K562 (cell line): Measurements from ENCODE around the gene CELSR1. TPM values are rescaled to one million over a fixed set of nuclear protein-coding genes. Genes with fewer than 3 reads are reported as not detected.

Source experiments
- ATAC-seq: fragments of 200-7000 bp; cut with Tn5 transposase; 3 replicates; pipeline ENCODE4 v1.9.1; 2020; ENCODE audit warnings: moderate library complexity
- BruUV-seq: library from RNA; stranded (reverse); fragments of 400-500 nt; replicated peaks from 2 replicates; lab custom pipeline; 2021; lab: Mats Ljungman, UMichigan
- CTCF ChIA-PET: fragments of 300-600 bp; formaldehyde crosslinking; extraction: SDS; loops from one replicate; lab custom pipeline; 2021; ENCODE audit warnings: low intra/inter-chr PET ratio; lab: Yijun Ruan, JAX
- POLR2A ChIA-PET: fragments of 300-600, 350-650 bp; sonication (Branson Sonifier 250); formaldehyde crosslinking; extraction: SDS; loops from one replicate; lab custom pipeline; 2021; ENCODE audit warnings: antibody characterized with exemption, inconsistent platforms; lab: Yijun Ruan, JAX
- DNase-seq, 4 experiments: peaks; one replicate each; pipeline versions ENCODE4 v3.0.0 to v3.0.0-alpha.2; 2011 to 2018; ENCODE audit warnings: low spot score in 3 of 4, mixed read lengths in 3 of 4; ENCODE audit errors: extremely low read depth in 1 of 4
- FAIRE-seq: peaks from 2 replicates; lab custom pipeline; 2011; peaks lifted over from hg19 to GRCh38; lab: Jason Lieb, UNC
- H2AFZ ChIP-seq: 2 replicates; pipeline ENCODE4 v1.6.0; 2011; ENCODE audit warnings: low read depth, low read length, control low read depth, inconsistent platforms
- H3K27ac ChIP-seq: fragments of 200-600 bp; 3 replicates; pipeline ENCODE4 v1.8.0; 2011; ENCODE audit warnings: low read depth, mild to moderate bottlenecking, control low read depth, inconsistent platforms, low read length, moderate library complexity, mixed read lengths; ENCODE audit errors: extremely low read depth
- H3K27me3 ChIP-seq, 2 experiments: fragments of 300-600 bp in 1 of 2; 2 replicates in 1 of 2; 3 replicates in 1 of 2; pipeline versions ENCODE4 v1.6.0 to v1.8.0; 2011; ENCODE audit warnings: inconsistent platforms in 2 of 2, low read length in 2 of 2, mild to moderate bottlenecking in 1 of 2, mixed read lengths in 1 of 2, moderate library complexity in 1 of 2; ENCODE audit not compliant: control insufficient read depth in 2 of 2, insufficient read depth in 2 of 2
- H3K36me3 ChIP-seq: fragments of 300-600 bp; 3 replicates; pipeline ENCODE4 v1.8.0; 2011; ENCODE audit warnings: mild to moderate bottlenecking, low read length, inconsistent platforms; ENCODE audit not compliant: control insufficient read depth, insufficient read depth
- H3K4me1 ChIP-seq, 2 experiments: fragments of 200-600 bp in 1 of 2; replicated peaks in 1 of 2; 2 replicates in 1 of 2; 3 replicates in 1 of 2; pipeline versions ENCODE4 v1.5.1 to v1.8.0; 2011; ENCODE audit warnings: inconsistent platforms in 2 of 2, low read length in 2 of 2, mild to moderate bottlenecking in 1 of 2, mixed read lengths in 1 of 2, moderate library complexity in 1 of 2; ENCODE audit not compliant: control insufficient read depth in 2 of 2, insufficient read depth in 2 of 2
- H3K4me2 ChIP-seq: 2 replicates; pipeline ENCODE4 v1.6.1; 2011; ENCODE audit warnings: low read length, control low read depth, inconsistent platforms, mixed read lengths; ENCODE audit not compliant: insufficient read depth
- H3K4me3 ChIP-seq: fragments of 200-600 bp; sonication (generic), shearing (Covaris generic); 2 replicates; pipeline ENCODE4 v1.5.1; 2016; ENCODE audit warnings: control low read depth, inconsistent platforms
- H3K79me2 ChIP-seq: fragments of 200-600 bp; 3 replicates; pipeline ENCODE4 v1.8.0; 2011; ENCODE audit warnings: low read length, inconsistent platforms; ENCODE audit not compliant: control insufficient read depth, insufficient read depth
- H3K9ac ChIP-seq, 2 experiments: 2 replicates each; pipeline versions ENCODE4 v1.6.0 to v1.6.1; 2011; ENCODE audit warnings: low read depth in 2 of 2, low read length in 2 of 2, control low read depth in 1 of 2, inconsistent platforms in 1 of 2, mild to moderate bottlenecking in 1 of 2, mixed read lengths in 1 of 2; ENCODE audit not compliant: insufficient read depth in 1 of 2
- H3K9me1 ChIP-seq: one replicate; pipeline ENCODE4 v1.6.0; 2011; ENCODE audit warnings: inconsistent platforms, mild to moderate bottlenecking, low read length, moderate library complexity; ENCODE audit not compliant: control insufficient read depth, insufficient read depth
- H3K9me3 ChIP-seq: replicated peaks from 2 replicates; pipeline ENCODE4 v1.5.1; 2011; ENCODE audit warnings: low read depth, low read length, inconsistent platforms; ENCODE audit not compliant: control insufficient read depth, insufficient read depth
- H4K20me1 ChIP-seq: replicated peaks from 2 replicates; pipeline ENCODE4 v1.6.1; 2011; ENCODE audit warnings: low read length, inconsistent platforms, mixed read lengths; ENCODE audit not compliant: control insufficient read depth, insufficient read depth
- DDX20 ChIP-seq: fragments of 450-650 bp; IDR thresholded peaks from 2 replicates; pipeline ENCODE4 v1.6.1; 2016; ENCODE audit warnings: missing genetic modification characterization, low read depth, mild to moderate bottlenecking, missing compliant biosample characterization, moderate library complexity
- FOSL1 ChIP-seq: fragments of 200-800 bp; sonication (Bioruptor generic); conservative IDR thresholded peaks from 2 replicates; pipeline ENCODE4 v1.6.1; 2016; ENCODE audit warnings: missing genetic modification characterization, missing compliant biosample characterization
- HMGN3 ChIP-seq: IDR thresholded peaks from 2 replicates; pipeline ENCODE4 v1.6.1; 2011; ENCODE audit warnings: borderline replicate concordance, low read depth, mild to moderate bottlenecking, mixed read lengths, low read length; ENCODE audit not compliant: insufficient read length; ENCODE audit errors: extremely low read depth
- KLF1 ChIP-seq: fragments of 450-650 bp; IDR thresholded peaks from 2 replicates; pipeline ENCODE4 v1.6.1; 2016; ENCODE audit warnings: missing genetic modification characterization, missing compliant biosample characterization
- LARP7 ChIP-seq: fragments of 450-650 bp; IDR thresholded peaks from 2 replicates; pipeline ENCODE4 v1.6.1; 2016
- PHTF2 ChIP-seq: fragments of 250-450 bp; sonication (Bioruptor Pico); IDR thresholded peaks from 2 replicates; pipeline ENCODE4 v1.5.0; 2021; ENCODE audit warnings: mild to moderate bottlenecking
- SAFB ChIP-seq: fragments of 200-400 bp; formaldehyde crosslinking; IDR thresholded peaks from 2 replicates; pipeline ENCODE4 v1.6.1; 2017; ENCODE audit warnings: low read depth, low read length, borderline replicate concordance
- WGBS: fragments of 100-300 bp; shearing (Covaris generic); methylation state at CpG from one replicate; pipeline ENCODE4 v1.1.6; 2016; ENCODE audit warnings: low coverage, mixed read lengths; ENCODE audit not compliant: insufficient coverage; ENCODE audit errors: missing lambda C conversion rate; 5-methylcytosine and 5-hydroxymethylcytosine counted together
- in situ Hi-C: fragments of 300-500 bp; cut with MboI; formaldehyde crosslinking; loops from 4 replicates; pipeline ENCODE4 v1.15.0; 2018; ENCODE audit warnings: inconsistent platforms, mixed read lengths
- intact Hi-C: fragments of 100-400 bp; cut with micrococcal nuclease; formaldehyde crosslinking; loops from 2 replicates; pipeline ENCODE4 v1.14.2; 2022
- polyA plus RNA-seq, 8 experiments: library from polyadenylated mRNA; depleted of rRNA in 4 of 8; stranded (reverse) in 5 of 8; unstranded in 3 of 8; fragments of >200 nt; fragmentation: Nextera tagmentation in 2 of 8; fragmentation: Illumina TruSeq in 1 of 8; extraction: Ambion mirVana in 2 of 8; extraction: Trizol in 1 of 8; gene quantifications; 2 replicates each; pipeline versions ENCODE4 v1.2.1 to v1.2.3, GENCODE V29; 2011 to 2014; ENCODE audit warnings: inconsistent platforms in 1 of 8, missing spikeins in 1 of 8
- total RNA-seq, 7 experiments: library from RNA; depleted of rRNA in 6 of 7; stranded (reverse); fragments of >200 nt in 6 of 7; fragmentation: Illumina TruSeq in 2 of 7; extraction: Trizol in 2 of 7; gene quantifications; 2 replicates each; pipeline versions ENCODE4 v1.2.1 to v1.2.3, GENCODE V29; 2011 to 2021; ENCODE audit warnings: low replicate concordance in 1 of 7
- TF ChIP-seq, protein P1 (sequence below), 3 experiments: fragments of 200-800 bp in 1 of 3; sonication (Bioruptor generic) in 1 of 3; sonication (generic) in 1 of 3; formaldehyde crosslinking in 1 of 3; IDR thresholded peaks; 2 replicates each; pipeline versions ENCODE4 v1.6.1 to v1.8.0; 2016 to 2022; ENCODE audit warnings: mild to moderate bottlenecking in 2 of 3, missing compliant biosample characterization in 2 of 3, missing genetic modification characterization in 2 of 3, missing genetic modification reagents in 1 of 3
- TF ChIP-seq, protein P2 (sequence below), 2 experiments: fragments of 250-450 bp in 1 of 2; fragments of 450-650 bp in 1 of 2; sonication (Bioruptor Pico) in 1 of 2; IDR thresholded peaks; 2 replicates each; pipeline versions ENCODE4 v1.6.1 to v1.8.0; 2016 to 2021; ENCODE audit warnings: mild to moderate bottlenecking in 2 of 2, moderate library complexity in 2 of 2, missing compliant biosample characterization in 1 of 2, missing genetic modification characterization in 1 of 2

CELSR1 gene
- total and polyA plus RNA-seq, 9 of the 15 experiments (the other 6 are each of a cell fraction or from before 2014, with no cell fraction given) = under 0.01 to 0.09 TPM; not detected in 7

DNA sequence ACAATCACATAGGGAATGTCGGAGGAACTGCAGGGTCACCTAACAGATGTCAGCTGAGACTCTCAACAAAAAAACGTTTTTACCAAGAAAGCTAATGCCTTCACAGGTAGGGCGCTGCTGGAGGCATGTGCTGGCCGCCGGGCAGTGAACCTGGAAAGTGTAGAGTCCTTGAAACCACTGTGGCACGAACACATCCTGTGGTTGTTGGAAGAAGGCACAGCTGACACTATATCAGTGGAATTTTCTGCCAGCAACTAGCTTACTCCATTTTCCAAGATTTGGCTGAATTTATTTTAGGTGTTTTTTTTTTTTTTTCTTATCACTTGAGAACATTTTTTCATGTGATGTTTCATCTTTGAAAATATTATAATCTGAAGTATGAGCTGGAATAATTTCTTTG, 187.7 kb downstream of the CELSR1 start:
- intact Hi-C loops = no loop called here

More for the DNA sequence above, 187.7 kb downstream of the CELSR1 start:
- Histone ChIP-seq H3K4me3 (no peak overlapping the region), H3K36me3 (peaks cover 89% of the 10 kb centered on the region; the same call in 2 of the 3 replicates), H4K20me1 (peaks cover 3% of the 10 kb centered on the region; the same call in 1 of the 2 replicates), H3K27me3 (no peaks in the 10 kb centered on the region), H3K9ac (no peak overlapping the region), H3K79me2 (no peaks in the 10 kb centered on the region), H3K9me1 (no peaks in the 10 kb centered on the region), H2AFZ (no peak overlapping the region), H3K9me3 (no peaks in the 10 kb centered on the region), H3K4me2 (no peak overlapping the region), H3K4me1 (no peaks in the 10 kb centered on the region), H3K27ac (no peak overlapping the region)
- ATAC-seq (no peak), FAIRE-seq (no peak), DNase-seq (no peak)
- ChIA-PET CTCF (no interaction called here), POLR2A (interaction anchor here (0.7 kb wide), 1 partner anchor 14 kb away, joined by 3 read pairs; the partner anchor contains the start of gene TRMU)
- no peak for TF ChIP-seq HMGN3
- no peak for TF ChIP-seq PHTF2
- no peak for TF ChIP-seq LARP7
- no peak for TF ChIP-seq DDX20 (tag)
- no peak for TF ChIP-seq SAFB
- TF ChIP-seq, protein P1, sequence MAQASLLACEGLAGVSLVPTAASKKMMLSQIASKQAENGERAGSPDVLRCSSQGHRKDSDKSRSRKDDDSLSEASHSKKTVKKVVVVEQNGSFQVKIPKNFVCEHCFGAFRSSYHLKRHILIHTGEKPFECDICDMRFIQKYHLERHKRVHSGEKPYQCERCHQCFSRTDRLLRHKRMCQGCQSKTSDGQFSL (CRISPR knock-in tag; IDR thresholded peaks at IDR 0.05) = no peak
- TF ChIP-seq, protein P1 (tag; IDR thresholded peaks at IDR 0.05) = no peak
- TF ChIP-seq, protein P2, sequence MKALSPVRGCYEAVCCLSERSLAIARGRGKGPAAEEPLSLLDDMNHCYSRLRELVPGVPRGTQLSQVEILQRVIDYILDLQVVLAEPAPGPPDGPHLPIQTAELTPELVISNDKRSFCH (CRISPR knock-in tag; IDR thresholded peaks at IDR 0.05) = no peak
- TF ChIP-seq, protein P2 (tag; IDR thresholded peaks at IDR 0.05) = no peak
- no peak for TF ChIP-seq FOSL1 (tag)
- no peak for TF ChIP-seq KLF1 (tag)
- BruUV-seq = no TSS peak
- 73% methylated on average over 6 of the region's 6 CpGs for WGBS
- in situ Hi-C loops = no loop called here
